ENCODE results near the gene GRIK4. TPM values are rescaled to one million over a fixed set of nuclear protein-coding genes. Genes with fewer than 3 reads are reported as not detected.

GRIK4 gene
- total RNA-seq, 1 donor from 2014 or later = 2.2 TPM

- DNase-seq (ENCODE audit: low spot score in 2 of 2, unreplicated experiment in 2 of 2) = no peak
- H3K9me3 Mint-ChIP-seq = no peaks in the 10 kb centered on the region
- peaks cover 4% of the 10 kb centered on the region for H3K4me1 Mint-ChIP-seq
- no peak overlapping the region for H3K4me3 Mint-ChIP-seq
- TF ChIP-seq CTCF (IDR thresholded peaks at IDR 0.05; ENCODE audit: unreplicated experiment) = no peak
- H3K27me3 Mint-ChIP-seq (ENCODE audit: low read depth) = peaks cover 73% of the 10 kb centered on the region
- H3K36me3 Mint-ChIP-seq = no peaks in the 10 kb centered on the region
- no peak overlapping the region for H3K27ac Mint-ChIP-seq
Measured at GRCh38 chr11:120973501-120973900, 462.0 kb downstream of the GRIK4 start.

DNA sequence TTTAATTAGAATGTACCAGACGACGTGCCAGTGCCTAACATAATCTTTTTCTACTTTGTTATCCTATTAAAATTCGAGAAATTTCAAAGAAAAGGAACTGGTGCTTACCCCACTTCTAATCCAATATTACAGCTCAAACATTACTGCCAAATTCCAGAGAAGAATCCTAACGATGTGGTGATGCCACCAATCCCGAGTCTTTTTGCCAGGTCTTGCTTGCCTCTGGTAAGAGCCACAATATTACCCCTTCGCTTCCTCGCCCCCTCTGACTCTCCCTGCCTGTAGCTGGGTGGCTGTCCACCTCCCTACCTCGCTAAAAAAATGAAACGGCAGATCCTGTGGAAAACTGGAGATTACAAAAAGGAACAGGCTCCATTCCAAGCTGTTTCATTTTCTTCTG lies 462.9 kb downstream of the GRIK4 start:
- H3K36me3 Mint-ChIP-seq = no peaks in the 10 kb centered on the region
- H3K9me3 Mint-ChIP-seq = no peaks in the 10 kb centered on the region
- H3K4me3 Mint-ChIP-seq = no peak overlapping the region
- H3K4me1 Mint-ChIP-seq = peaks cover 4% of the 10 kb centered on the region
- DNase-seq (ENCODE audit: low spot score in 2 of 2, unreplicated experiment in 2 of 2) = no peak
- H3K27ac Mint-ChIP-seq = no peak overlapping the region
- no peak for TF ChIP-seq CTCF (IDR thresholded peaks at IDR 0.05; ENCODE audit: unreplicated experiment)
- H3K27me3 Mint-ChIP-seq (ENCODE audit: low read depth) = peaks cover 71% of the 10 kb centered on the region

DNA sequence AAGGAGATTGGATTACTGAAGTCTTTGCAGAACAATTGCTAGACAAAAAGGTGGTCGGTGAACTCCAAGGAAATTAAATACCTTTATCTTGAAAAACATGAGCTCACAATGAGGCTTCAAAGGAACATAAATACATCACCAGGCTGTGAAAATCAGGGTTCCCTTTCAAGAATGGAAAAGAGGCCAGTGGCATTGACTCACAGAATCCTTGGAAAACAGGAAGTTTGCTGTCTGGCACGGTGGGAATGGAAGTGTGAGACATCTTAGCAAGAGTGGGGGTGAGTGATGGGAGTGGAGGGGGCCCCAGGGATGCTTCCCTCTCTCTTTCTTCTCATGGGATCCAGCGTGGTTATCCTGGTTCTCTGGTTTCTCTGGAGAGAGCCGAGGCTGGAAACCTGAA lies 463.4 kb downstream of the GRIK4 start:
- Mint-ChIP-seq H3K9me3 (no peaks in the 10 kb centered on the region), H3K27ac (no peak overlapping the region), H3K4me1 (peaks cover 4% of the 10 kb centered on the region), H3K4me3 (no peak overlapping the region), H3K27me3 (ENCODE audit: low read depth) (peaks cover 69% of the 10 kb centered on the region), H3K36me3 (no peaks in the 10 kb centered on the region)
- DNase-seq (ENCODE audit: low spot score in 2 of 2, unreplicated experiment in 2 of 2) = no peak
- no peak for TF ChIP-seq CTCF (IDR thresholded peaks at IDR 0.05; ENCODE audit: unreplicated experiment)

GRCh38 chr11:120977266-120978137 lies 466.0 kb downstream of the GRIK4 start:
- no peak for TF ChIP-seq CTCF (IDR thresholded peaks at IDR 0.05; ENCODE audit: unreplicated experiment)
- peaks cover 63% of the 10 kb centered on the region for H3K27me3 Mint-ChIP-seq (ENCODE audit: low read depth)
- no peak overlapping the region for H3K4me3 Mint-ChIP-seq
- no peaks in the 10 kb centered on the region for H3K9me3 Mint-ChIP-seq
- H3K36me3 Mint-ChIP-seq = no peaks in the 10 kb centered on the region
- no peak overlapping the region for H3K27ac Mint-ChIP-seq
- DNase-seq (ENCODE audit: low spot score in 2 of 2, unreplicated experiment in 2 of 2) = no peak
- H3K4me1 Mint-ChIP-seq = peaks cover 4% of the 10 kb centered on the region

- Mint-ChIP-seq H3K27ac (no peak overlapping the region), H3K9me3 (no peaks in the 10 kb centered on the region), H3K36me3 (no peaks in the 10 kb centered on the region), H3K4me3 (no peak overlapping the region), H3K4me1 (peaks cover 4% of the 10 kb centered on the region), H3K27me3 (ENCODE audit: low read depth) (peaks cover 66% of the 10 kb centered on the region)
- TF ChIP-seq CTCF (IDR thresholded peaks at IDR 0.05; ENCODE audit: unreplicated experiment) = no peak
- no peak for DNase-seq (ENCODE audit: low spot score in 2 of 2, unreplicated experiment in 2 of 2)
Measured at GRCh38 chr11:120978701-120979100, 467.2 kb downstream of the GRIK4 start.

All from mesothelial cell of epicardium (in vitro differentiated cells).